Thyroid gland (tissue), 4 donors: ENCODE data around the gene NNAT.

Experiments used
- POLR2A ChIP-seq, 2 donors: fragments of 450-650 bp; IDR thresholded peaks; one replicate each; pipeline ENCODE4 v1.6.1; 2017; ENCODE audit warnings: antibody characterized with exemption in 2 of 2, mild to moderate bottlenecking in 2 of 2, moderate library complexity in 1 of 2
- TF ChIP-seq, protein P1 (sequence below), 6 experiments: fragments of 200-600 bp in 3 of 6; fragments of 450-650 bp in 3 of 6; sonication (generic) in 3 of 6; IDR thresholded peaks; one replicate each; pipeline ENCODE4 v1.5.1; 2016 to 2019; ENCODE audit warnings: antibody characterized with exemption in 6 of 6, mild to moderate bottlenecking in 2 of 6, inconsistent platforms in 1 of 6, moderate library complexity in 1 of 6

DNA sequence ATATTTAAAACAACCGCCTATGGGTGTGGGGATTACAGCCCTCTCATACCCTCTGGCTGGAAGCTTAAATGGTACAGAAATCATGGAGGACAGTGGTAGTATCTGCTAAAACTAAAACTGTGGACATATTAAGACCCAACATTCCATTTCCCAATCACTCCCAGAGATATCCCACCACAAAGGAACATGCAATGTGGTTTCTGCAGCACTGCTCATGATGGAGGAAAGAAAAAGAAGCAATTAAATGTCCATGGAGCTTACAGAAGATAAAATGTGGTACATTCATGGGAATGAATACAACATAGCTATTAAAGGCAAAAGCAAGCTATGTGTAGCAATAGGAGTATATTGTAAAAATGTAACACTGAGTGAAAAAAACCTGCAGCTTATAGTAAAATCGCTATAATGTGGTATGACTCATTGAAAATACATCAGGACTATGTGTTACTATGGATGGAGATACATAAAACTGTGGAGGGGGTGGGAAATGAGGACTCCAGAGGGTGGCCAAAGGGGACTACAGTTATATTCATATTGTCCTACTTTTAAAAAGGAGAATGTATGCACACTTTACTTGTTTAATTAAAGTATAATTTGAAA, 22.9 kb upstream of the NNAT start:
- TF ChIP-seq, protein P1, sequence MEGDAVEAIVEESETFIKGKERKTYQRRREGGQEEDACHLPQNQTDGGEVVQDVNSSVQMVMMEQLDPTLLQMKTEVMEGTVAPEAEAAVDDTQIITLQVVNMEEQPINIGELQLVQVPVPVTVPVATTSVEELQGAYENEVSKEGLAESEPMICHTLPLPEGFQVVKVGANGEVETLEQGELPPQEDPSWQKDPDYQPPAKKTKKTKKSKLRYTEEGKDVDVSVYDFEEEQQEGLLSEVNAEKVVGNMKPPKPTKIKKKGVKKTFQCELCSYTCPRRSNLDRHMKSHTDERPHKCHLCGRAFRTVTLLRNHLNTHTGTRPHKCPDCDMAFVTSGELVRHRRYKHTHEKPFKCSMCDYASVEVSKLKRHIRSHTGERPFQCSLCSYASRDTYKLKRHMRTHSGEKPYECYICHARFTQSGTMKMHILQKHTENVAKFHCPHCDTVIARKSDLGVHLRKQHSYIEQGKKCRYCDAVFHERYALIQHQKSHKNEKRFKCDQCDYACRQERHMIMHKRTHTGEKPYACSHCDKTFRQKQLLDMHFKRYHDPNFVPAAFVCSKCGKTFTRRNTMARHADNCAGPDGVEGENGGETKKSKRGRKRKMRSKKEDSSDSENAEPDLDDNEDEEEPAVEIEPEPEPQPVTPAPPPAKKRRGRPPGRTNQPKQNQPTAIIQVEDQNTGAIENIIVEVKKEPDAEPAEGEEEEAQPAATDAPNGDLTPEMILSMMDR (IDR thresholded peaks at IDR 0.05) = no peak
- no peak for TF ChIP-seq POLR2A (IDR thresholded peaks at IDR 0.05)
